K562 (cell line): ENCODE data around the gene PEAR1. TPM values are rescaled to one million over a fixed set of nuclear protein-coding genes. Genes with fewer than 3 reads are reported as not detected.

Experiments
- ARNT ChIP-seq, 2 experiments: fragments of 450-650 bp; IDR thresholded peaks; 2 replicates each; pipeline ENCODE4 v1.6.1; 2016; ENCODE audit warnings: mild to moderate bottlenecking in 1 of 2
- CCNT2 ChIP-seq: IDR thresholded peaks from 2 replicates; pipeline ENCODE4 v1.6.1; 2011; ENCODE audit warnings: borderline replicate concordance, low read depth, mild to moderate bottlenecking, moderate library complexity, mixed read lengths, low read length; ENCODE audit not compliant: insufficient read length; ENCODE audit errors: extremely low read depth
- GABPB1 ChIP-seq: sonication (generic); formaldehyde crosslinking; IDR thresholded peaks from 2 replicates; pipeline ENCODE4 v1.8.0; 2022; ENCODE audit warnings: mild to moderate bottlenecking, missing genetic modification reagents
- HNRNPL ChIP-seq: fragments of 200-400 bp; formaldehyde crosslinking; IDR thresholded peaks from 2 replicates; pipeline ENCODE4 v1.6.1; 2017; ENCODE audit warnings: low read depth, mild to moderate bottlenecking, low read length
- MYNN ChIP-seq, 2 experiments: sonication (generic); formaldehyde crosslinking in 1 of 2; IDR thresholded peaks; 2 replicates each; pipeline versions ENCODE4 v1.5.0 to v1.6.1; 2016 to 2020; ENCODE audit warnings: antibody characterized with exemption in 1 of 2, missing genetic modification reagents in 1 of 2
- NEUROD1 ChIP-seq: fragments of 150-350 bp; IDR thresholded peaks from 2 replicates; pipeline ENCODE4 v1.6.1; 2014; ENCODE audit warnings: borderline replicate concordance, low read length, low read depth; ENCODE audit not compliant: partially characterized antibody
- NR4A1 ChIP-seq, 2 experiments: fragments of 250-450 bp in 1 of 2; fragments of 450-650 bp in 1 of 2; sonication (Bioruptor Pico) in 1 of 2; IDR thresholded peaks; 2 replicates each; pipeline versions ENCODE4 v1.4.0 to v1.6.1; 2016 to 2020; ENCODE audit warnings: mild to moderate bottlenecking in 2 of 2, missing compliant biosample characterization in 1 of 2, missing genetic modification characterization in 1 of 2, moderate library complexity in 1 of 2
- SIN3B ChIP-seq: fragments of 450-650 bp; IDR thresholded peaks from 2 replicates; pipeline ENCODE4 v1.6.1; 2017; ENCODE audit warnings: low read depth, mild to moderate bottlenecking, moderate library complexity
- ZNF121 ChIP-seq: sonication (generic); formaldehyde crosslinking; conservative IDR thresholded peaks from 2 replicates; pipeline ENCODE4 v1.8.0; 2022; ENCODE audit warnings: missing genetic modification reagents
- ZNF586 ChIP-seq: fragments of 450-650 bp; formaldehyde crosslinking; conservative IDR thresholded peaks from 2 replicates; pipeline ENCODE4 v1.4.0; 2020; ENCODE audit warnings: mild to moderate bottlenecking, moderate library complexity
- polyA plus RNA-seq, 8 experiments: library from polyadenylated mRNA; depleted of rRNA in 4 of 8; stranded (reverse) in 5 of 8; unstranded in 3 of 8; fragments of >200 nt; fragmentation: Nextera tagmentation in 2 of 8; fragmentation: Illumina TruSeq in 1 of 8; extraction: Ambion mirVana in 2 of 8; extraction: Trizol in 1 of 8; gene quantifications; 2 replicates each; pipeline versions ENCODE4 v1.2.1 to v1.2.3, GENCODE V29; 2011 to 2014; ENCODE audit warnings: inconsistent platforms in 1 of 8, missing spikeins in 1 of 8
- total RNA-seq, 7 experiments: library from RNA; depleted of rRNA in 6 of 7; stranded (reverse); fragments of >200 nt in 6 of 7; fragmentation: Illumina TruSeq in 2 of 7; extraction: Trizol in 2 of 7; gene quantifications; 2 replicates each; pipeline versions ENCODE4 v1.2.1 to v1.2.3, GENCODE V29; 2011 to 2021; ENCODE audit warnings: low replicate concordance in 1 of 7
- TF ChIP-seq, protein P1 (sequence below), 3 experiments: IDR thresholded peaks in 2 of 3; conservative IDR thresholded peaks in 1 of 3; 2 replicates each; pipeline ENCODE4 v1.5.1; 2011 to 2012; ENCODE audit warnings: low read length in 3 of 3, mild to moderate bottlenecking in 3 of 3, control low read depth in 2 of 3, improper control_type of control experiment in 1 of 3, inconsistent platforms in 1 of 3, low read depth in 1 of 3, mixed read lengths in 1 of 3, moderate library complexity in 1 of 3; ENCODE audit not compliant: insufficient read depth in 2 of 3
- TF ChIP-seq, protein P2 (sequence below), 2 experiments: fragments of 450-650 bp; formaldehyde crosslinking in 1 of 2; IDR thresholded peaks; 2 replicates each; pipeline versions ENCODE4 v1.4.0 to v1.6.1; 2014 to 2020; ENCODE audit warnings: mild to moderate bottlenecking in 2 of 2, borderline replicate concordance in 1 of 2, low read depth in 1 of 2
- TF ChIP-seq, protein P3 (sequence below): sonication (generic); IDR thresholded peaks from 2 replicates; pipeline ENCODE4 v1.6.1; 2016
- TF ChIP-seq, protein P4 (sequence below): fragments of 450-650 bp; formaldehyde crosslinking; IDR thresholded peaks from 2 replicates; pipeline ENCODE4 v1.4.0; 2020; ENCODE audit warnings: mild to moderate bottlenecking, moderate library complexity

Gene PEAR1
- total and polyA plus RNA-seq, 9 of the 15 experiments (the other 6 are each of a cell fraction or from before 2014, with no cell fraction given) = 0.87 to 13.9 (median 6.1) TPM

DNA sequence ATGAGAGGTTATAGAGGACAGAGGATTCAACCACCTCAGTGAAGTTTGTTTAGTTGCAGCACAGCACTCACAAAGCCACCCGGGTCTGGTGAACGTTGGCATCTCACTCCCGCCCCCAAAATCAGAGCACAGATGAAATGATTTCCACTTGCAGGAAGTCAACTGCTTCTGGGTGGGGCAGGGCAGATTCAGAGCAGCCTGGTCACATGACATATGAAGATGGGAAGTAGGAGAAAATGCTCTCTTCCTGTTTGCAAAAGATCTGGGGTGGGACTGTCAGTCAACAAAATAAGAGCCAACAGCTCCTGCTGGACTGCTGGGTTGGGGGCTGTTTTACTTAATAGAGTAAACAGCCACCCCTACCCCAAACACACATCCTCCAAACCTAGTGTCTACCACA, 70.1 kb downstream of the PEAR1 start (continued):
- TF ChIP-seq, protein P1, sequence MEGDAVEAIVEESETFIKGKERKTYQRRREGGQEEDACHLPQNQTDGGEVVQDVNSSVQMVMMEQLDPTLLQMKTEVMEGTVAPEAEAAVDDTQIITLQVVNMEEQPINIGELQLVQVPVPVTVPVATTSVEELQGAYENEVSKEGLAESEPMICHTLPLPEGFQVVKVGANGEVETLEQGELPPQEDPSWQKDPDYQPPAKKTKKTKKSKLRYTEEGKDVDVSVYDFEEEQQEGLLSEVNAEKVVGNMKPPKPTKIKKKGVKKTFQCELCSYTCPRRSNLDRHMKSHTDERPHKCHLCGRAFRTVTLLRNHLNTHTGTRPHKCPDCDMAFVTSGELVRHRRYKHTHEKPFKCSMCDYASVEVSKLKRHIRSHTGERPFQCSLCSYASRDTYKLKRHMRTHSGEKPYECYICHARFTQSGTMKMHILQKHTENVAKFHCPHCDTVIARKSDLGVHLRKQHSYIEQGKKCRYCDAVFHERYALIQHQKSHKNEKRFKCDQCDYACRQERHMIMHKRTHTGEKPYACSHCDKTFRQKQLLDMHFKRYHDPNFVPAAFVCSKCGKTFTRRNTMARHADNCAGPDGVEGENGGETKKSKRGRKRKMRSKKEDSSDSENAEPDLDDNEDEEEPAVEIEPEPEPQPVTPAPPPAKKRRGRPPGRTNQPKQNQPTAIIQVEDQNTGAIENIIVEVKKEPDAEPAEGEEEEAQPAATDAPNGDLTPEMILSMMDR (IDR thresholded peaks at IDR 0.05 in 2 of 3, conservative IDR thresholded peaks at IDR 0.05 in 1 of 3; ENCODE audit: insufficient read depth in 2 of 3, low read depth in 1 of 3, low read length in 3 of 3) = no peak
- TF ChIP-seq MYNN (IDR thresholded peaks at IDR 0.05) = peak; percentile 44; the same call in 1 of the 2 replicates
- no peak for TF ChIP-seq MYNN (CRISPR knock-in tag; IDR thresholded peaks at IDR 0.05)
- no peak for TF ChIP-seq ARNT (IDR thresholded peaks at IDR 0.05)
- no peak for TF ChIP-seq SIN3B
- no peak for TF ChIP-seq ZNF586 (CRISPR knock-in tag)
- TF ChIP-seq, protein P2, sequence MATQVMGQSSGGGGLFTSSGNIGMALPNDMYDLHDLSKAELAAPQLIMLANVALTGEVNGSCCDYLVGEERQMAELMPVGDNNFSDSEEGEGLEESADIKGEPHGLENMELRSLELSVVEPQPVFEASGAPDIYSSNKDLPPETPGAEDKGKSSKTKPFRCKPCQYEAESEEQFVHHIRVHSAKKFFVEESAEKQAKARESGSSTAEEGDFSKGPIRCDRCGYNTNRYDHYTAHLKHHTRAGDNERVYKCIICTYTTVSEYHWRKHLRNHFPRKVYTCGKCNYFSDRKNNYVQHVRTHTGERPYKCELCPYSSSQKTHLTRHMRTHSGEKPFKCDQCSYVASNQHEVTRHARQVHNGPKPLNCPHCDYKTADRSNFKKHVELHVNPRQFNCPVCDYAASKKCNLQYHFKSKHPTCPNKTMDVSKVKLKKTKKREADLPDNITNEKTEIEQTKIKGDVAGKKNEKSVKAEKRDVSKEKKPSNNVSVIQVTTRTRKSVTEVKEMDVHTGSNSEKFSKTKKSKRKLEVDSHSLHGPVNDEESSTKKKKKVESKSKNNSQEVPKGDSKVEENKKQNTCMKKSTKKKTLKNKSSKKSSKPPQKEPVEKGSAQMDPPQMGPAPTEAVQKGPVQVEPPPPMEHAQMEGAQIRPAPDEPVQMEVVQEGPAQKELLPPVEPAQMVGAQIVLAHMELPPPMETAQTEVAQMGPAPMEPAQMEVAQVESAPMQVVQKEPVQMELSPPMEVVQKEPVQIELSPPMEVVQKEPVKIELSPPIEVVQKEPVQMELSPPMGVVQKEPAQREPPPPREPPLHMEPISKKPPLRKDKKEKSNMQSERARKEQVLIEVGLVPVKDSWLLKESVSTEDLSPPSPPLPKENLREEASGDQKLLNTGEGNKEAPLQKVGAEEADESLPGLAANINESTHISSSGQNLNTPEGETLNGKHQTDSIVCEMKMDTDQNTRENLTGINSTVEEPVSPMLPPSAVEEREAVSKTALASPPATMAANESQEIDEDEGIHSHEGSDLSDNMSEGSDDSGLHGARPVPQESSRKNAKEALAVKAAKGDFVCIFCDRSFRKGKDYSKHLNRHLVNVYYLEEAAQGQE (IDR thresholded peaks at IDR 0.05; ENCODE audit: borderline replicate concordance) = 0 out of 2 replicates have a peak, but pooled peaks have one; percentile 19
- TF ChIP-seq, protein P2 (CRISPR knock-in tag; IDR thresholded peaks at IDR 0.05; ENCODE audit: low read depth) = no peak
- TF ChIP-seq, protein P3, sequence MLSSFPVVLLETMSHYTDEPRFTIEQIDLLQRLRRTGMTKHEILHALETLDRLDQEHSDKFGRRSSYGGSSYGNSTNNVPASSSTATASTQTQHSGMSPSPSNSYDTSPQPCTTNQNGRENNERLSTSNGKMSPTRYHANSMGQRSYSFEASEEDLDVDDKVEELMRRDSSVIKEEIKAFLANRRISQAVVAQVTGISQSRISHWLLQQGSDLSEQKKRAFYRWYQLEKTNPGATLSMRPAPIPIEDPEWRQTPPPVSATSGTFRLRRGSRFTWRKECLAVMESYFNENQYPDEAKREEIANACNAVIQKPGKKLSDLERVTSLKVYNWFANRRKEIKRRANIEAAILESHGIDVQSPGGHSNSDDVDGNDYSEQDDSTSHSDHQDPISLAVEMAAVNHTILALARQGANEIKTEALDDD = no peak
- TF ChIP-seq CCNT2 = no peak
- no peak for TF ChIP-seq ZNF121 (CRISPR knock-in tag)
- no peak for TF ChIP-seq GABPB1 (CRISPR knock-in tag)
- no peak for TF ChIP-seq HNRNPL
- no peak for TF ChIP-seq NR4A1 (CRISPR knock-in tag; IDR thresholded peaks at IDR 0.05)
- no peak for TF ChIP-seq NR4A1 (tag; IDR thresholded peaks at IDR 0.05)
- TF ChIP-seq, protein P4, sequence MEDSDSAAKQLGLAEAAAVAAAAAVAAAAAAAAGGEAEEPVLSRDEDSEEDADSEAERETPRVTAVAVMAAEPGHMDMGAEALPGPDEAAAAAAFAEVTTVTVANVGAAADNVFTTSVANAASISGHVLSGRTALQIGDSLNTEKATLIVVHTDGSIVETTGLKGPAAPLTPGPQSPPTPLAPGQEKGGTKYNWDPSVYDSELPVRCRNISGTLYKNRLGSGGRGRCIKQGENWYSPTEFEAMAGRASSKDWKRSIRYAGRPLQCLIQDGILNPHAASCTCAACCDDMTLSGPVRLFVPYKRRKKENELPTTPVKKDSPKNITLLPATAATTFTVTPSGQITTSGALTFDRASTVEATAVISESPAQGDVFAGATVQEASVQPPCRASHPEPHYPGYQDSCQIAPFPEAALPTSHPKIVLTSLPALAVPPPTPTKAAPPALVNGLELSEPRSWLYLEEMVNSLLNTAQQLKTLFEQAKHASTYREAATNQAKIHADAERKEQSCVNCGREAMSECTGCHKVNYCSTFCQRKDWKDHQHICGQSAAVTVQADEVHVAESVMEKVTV (CRISPR knock-in tag) = no peak
- no peak for TF ChIP-seq NEUROD1
